GM23338 (cell line): ENCODE data around the gene SCAPER. TPM values are rescaled to one million over a fixed set of nuclear protein-coding genes. Genes with fewer than 3 reads are reported as not detected.

Experiments
- ATAC-seq: fragments of 200-7000 bp; cut with Tn5 transposase; 3 replicates; pipeline ENCODE4 v1.9.1; 2020
- DNase-seq: peaks from one replicate; pipeline ENCODE4 v3.0.0-alpha.2; 2015; ENCODE audit warnings: low spot score
- H2AFZ ChIP-seq: fragments of 200-600 bp; sonication (generic); 2 replicates; pipeline ENCODE4 v1.8.0; 2016; ENCODE audit warnings: antibody characterized with exemption, mild to moderate bottlenecking, moderate library complexity
- H3F3A ChIP-seq: fragments of 200-600 bp; sonication (generic); replicated peaks from 2 replicates; pipeline ENCODE4 v1.8.0; 2017; ENCODE audit warnings: antibody characterized with exemption, mixed run types, low read depth
- H3K27ac ChIP-seq: fragments of 200-600 bp; sonication (generic); 2 replicates; pipeline ENCODE4 v1.6.1; 2016; ENCODE audit warnings: low read depth
- H3K27me3 ChIP-seq: fragments of 200-600 bp; sonication (generic); 2 replicates; pipeline ENCODE4 v1.8.0; 2016; ENCODE audit warnings: mild to moderate bottlenecking, mixed run types, moderate library complexity; ENCODE audit not compliant: insufficient read depth
- H3K36me3 ChIP-seq: fragments of 200-600 bp; sonication (generic); 2 replicates; pipeline ENCODE4 v1.8.0; 2016; ENCODE audit warnings: mild to moderate bottlenecking; ENCODE audit not compliant: insufficient read depth
- H3K4me1 ChIP-seq: fragments of 200-600 bp; sonication (generic); 2 replicates; pipeline ENCODE4 v1.8.0; 2016; ENCODE audit warnings: mild to moderate bottlenecking, moderate library complexity; ENCODE audit not compliant: insufficient read depth
- H3K4me2 ChIP-seq: fragments of 200-600 bp; sonication (generic); 2 replicates; pipeline ENCODE4 v1.7.1; 2017; ENCODE audit warnings: mixed run types
- H3K4me3 ChIP-seq: fragments of 200-600 bp; sonication (generic); 2 replicates; pipeline ENCODE4 v1.6.1; 2016; ENCODE audit warnings: mixed run types
- H3K79me2 ChIP-seq: fragments of 200-600 bp; sonication (generic); replicated peaks from 2 replicates; pipeline ENCODE4 v1.8.0; 2017; ENCODE audit warnings: mild to moderate bottlenecking; ENCODE audit not compliant: insufficient read depth
- H3K9me2 ChIP-seq: fragments of 200-600 bp; sonication (generic); 2 replicates; pipeline ENCODE4 v1.8.0; 2017; ENCODE audit not compliant: insufficient read depth
- H4K20me1 ChIP-seq: fragments of 200-600 bp; sonication (generic); replicated peaks from 2 replicates; pipeline ENCODE4 v1.8.0; 2017; ENCODE audit warnings: mild to moderate bottlenecking; ENCODE audit not compliant: insufficient read depth
- H3K27ac Mint-ChIP-seq: 2 replicates; pipeline ENCODE4 v1.8.0; 2020; ENCODE audit warnings: inconsistent platforms, mild to moderate bottlenecking, moderate library complexity, mixed read lengths
- H3K27me3 Mint-ChIP-seq: 3 replicates; pipeline ENCODE4 v1.8.0; 2022; ENCODE audit warnings: low read depth, mild to moderate bottlenecking, moderate library complexity, mixed read lengths, inconsistent platforms; ENCODE audit not compliant: insufficient read depth, poor library complexity
- H3K36me3 Mint-ChIP-seq: 3 replicates; pipeline ENCODE4 v1.8.0; 2021; ENCODE audit warnings: low read depth, mild to moderate bottlenecking, inconsistent platforms, moderate library complexity, mixed read lengths
- H3K4me1 Mint-ChIP-seq: 3 replicates; pipeline ENCODE4 v1.8.0; 2020; ENCODE audit warnings: mild to moderate bottlenecking, inconsistent platforms, mixed read lengths
- H3K4me3 Mint-ChIP-seq: 3 replicates; pipeline ENCODE4 v1.8.0; 2021; ENCODE audit warnings: moderate library complexity, mild to moderate bottlenecking, inconsistent platforms, mixed read lengths
- H3K9me3 Mint-ChIP-seq: 3 replicates; pipeline ENCODE4 v1.8.0; 2020; ENCODE audit warnings: moderate library complexity, mild to moderate bottlenecking, inconsistent platforms, mixed read lengths
- CREB1 ChIP-seq: fragments of 250-450 bp; sonication (Bioruptor Pico); IDR thresholded peaks from 2 replicates; pipeline ENCODE4 v1.5.0; 2020; ENCODE audit warnings: low read depth, mild to moderate bottlenecking, moderate library complexity
- ETS1 ChIP-seq: IDR thresholded peaks from 2 replicates; pipeline ENCODE4 v1.6.1; 2016; ENCODE audit warnings: antibody characterized with exemption
- EZH2 ChIP-seq: fragments of 200-600 bp; sonication (generic); IDR thresholded peaks from one replicate; pipeline ENCODE4 v1.8.0; 2017; ENCODE audit warnings: antibody characterized with exemption, mild to moderate bottlenecking, low read depth; ENCODE audit not compliant: unreplicated experiment
- NANOG ChIP-seq: IDR thresholded peaks from 2 replicates; pipeline ENCODE4 v1.6.1; 2016; ENCODE audit warnings: antibody characterized with exemption, borderline replicate concordance
- POLR2AphosphoS5 ChIP-seq: IDR thresholded peaks from 2 replicates; pipeline ENCODE4 v1.6.1; 2016; ENCODE audit warnings: antibody characterized with exemption, low read depth
- ZNF114 ChIP-seq: fragments of 250-450 bp; sonication (Bioruptor Pico); IDR thresholded peaks from 2 replicates; pipeline ENCODE4 v1.5.0; 2020; ENCODE audit warnings: mild to moderate bottlenecking, moderate library complexity
- ZNF331 ChIP-seq: fragments of 250-450 bp; sonication (Bioruptor Pico); IDR thresholded peaks from 2 replicates; pipeline ENCODE4 v1.5.0; 2020; ENCODE audit warnings: low read depth, mild to moderate bottlenecking, moderate library complexity
- ZNF462 ChIP-seq: fragments of 250-450 bp; sonication (Bioruptor Pico); IDR thresholded peaks from 2 replicates; pipeline ENCODE4 v1.5.0; 2020; ENCODE audit warnings: mild to moderate bottlenecking, moderate library complexity
- polyA plus RNA-seq: library from polyadenylated mRNA; unstranded; fragments of >200 nt; fragmentation: Nextera tagmentation; extraction: Ambion mirVana; gene quantifications from 2 replicates; pipeline ENCODE4 v1.2.1, GENCODE V29; 2016
- total RNA-seq: library from RNA; depleted of rRNA; stranded (reverse); fragments of >200 nt; shearing (Covaris generic); gene quantifications from 2 replicates; pipeline ENCODE4 v1.2.3, GENCODE V29; 2014

The SCAPER gene
- total and polyA plus RNA-seq, 2 experiments from 2014 or later, result 9.1 to 17.6 TPM

DNA sequence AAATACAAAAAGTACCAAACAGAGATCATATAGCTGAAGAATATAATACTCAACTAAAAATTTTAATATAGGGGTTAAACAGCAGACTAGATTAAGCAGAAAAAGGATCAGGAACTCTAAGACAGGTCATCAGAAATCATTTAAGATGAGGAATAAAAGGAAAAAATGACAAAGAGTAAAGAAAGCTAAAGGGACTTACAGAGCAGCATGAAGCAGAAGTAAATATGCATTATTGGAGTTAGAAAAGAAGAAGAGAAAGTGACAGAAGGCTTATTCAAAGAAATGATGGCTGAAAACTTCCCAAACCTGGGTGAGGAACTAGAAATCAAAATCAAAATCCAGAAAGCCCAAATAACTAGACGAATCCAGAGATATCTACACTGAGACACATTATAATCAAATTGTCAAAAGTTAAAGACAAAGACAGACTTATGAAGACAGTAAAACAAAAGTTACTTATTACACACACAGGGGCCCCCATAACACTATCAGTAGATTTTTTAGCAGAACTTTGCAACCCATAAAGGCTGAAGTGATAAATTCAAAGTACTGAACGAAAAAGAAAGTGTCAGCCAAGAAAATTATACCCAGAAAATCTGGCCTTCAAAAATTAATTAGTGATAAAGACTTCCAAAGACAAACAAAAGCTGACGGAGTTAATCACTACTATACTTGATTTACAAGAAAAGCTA, 95.6 kb downstream of the SCAPER start (continued):
- TF ChIP-seq ZNF462 (no peak), ETS1 (no peak), POLR2AphosphoS5 (no peak), NANOG (no peak)

DNA sequence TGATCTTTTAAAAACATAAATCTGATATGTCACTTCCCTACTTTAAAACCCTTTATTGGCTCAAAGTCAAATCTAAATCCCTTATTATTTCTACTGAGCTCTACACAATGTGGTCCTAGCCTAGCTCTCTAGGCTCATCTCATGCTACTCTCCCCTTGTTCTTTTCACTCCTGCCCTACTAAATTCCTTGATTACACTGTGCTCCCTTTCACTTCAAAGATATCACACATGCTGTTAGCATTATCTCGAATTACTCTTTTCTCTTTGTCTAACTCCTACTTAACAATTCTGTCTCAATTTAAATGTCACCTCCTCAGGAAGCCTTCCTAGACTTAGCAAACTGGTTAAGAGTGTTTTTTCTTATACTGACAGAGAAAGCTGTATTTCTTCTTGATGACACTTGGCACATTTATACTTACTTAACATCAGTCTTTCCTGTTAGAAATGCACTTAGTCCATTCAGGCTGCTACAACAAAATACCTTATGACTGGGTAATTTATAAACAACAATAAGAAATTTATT, 102.0 kb downstream of the SCAPER start:
- Mint-ChIP-seq H3K36me3 (no peaks in the 10 kb centered on the region), H3K4me3 (no peak overlapping the region), H3K27ac (peak overlapping the region; percentile 3), H3K27me3 (no peaks in the 10 kb centered on the region), H3K4me1 (peaks cover 19% of the 10 kb centered on the region), H3K9me3 (no peaks in the 10 kb centered on the region)
- DNase-seq (peak; percentile 44), ATAC-seq (peak; percentile 88)
- H3K79me2 ChIP-seq, result no peaks in the 10 kb centered on the region
- no peaks in the 10 kb centered on the region for H3K9me2 ChIP-seq
- H3K4me1 ChIP-seq, result peaks cover 13% of the 10 kb centered on the region; the same call in 1 of the 2 replicates
- no peak overlapping the region for H3K27ac ChIP-seq
- H2AFZ ChIP-seq, result no peak overlapping the region
- no peaks in the 10 kb centered on the region for H4K20me1 ChIP-seq
- no peak overlapping the region for H3K4me3 ChIP-seq
- H3K4me2 ChIP-seq, result 0 out of 2 replicates have a peak overlapping the region, but pooled peaks have one; percentile 4
- no peaks in the 10 kb centered on the region for H3K36me3 ChIP-seq
- H3F3A ChIP-seq, result no peaks in the 10 kb centered on the region
- H3K27me3 ChIP-seq, result no peaks in the 10 kb centered on the region
- no peak for TF ChIP-seq ZNF462
- no peak for TF ChIP-seq ZNF331 (CRISPR knock-in tag)
- no peak for TF ChIP-seq ZNF114 (CRISPR knock-in tag)
- no peak for TF ChIP-seq POLR2AphosphoS5
- no peak for TF ChIP-seq CREB1 (CRISPR knock-in tag)
- no peak for TF ChIP-seq EZH2
